ENCODE results near the gene ERC2. TPM values are rescaled to one million over a fixed set of nuclear protein-coding genes. Genes with fewer than 3 reads are reported as not detected.

The ERC2 gene
- total RNA-seq, 1 experiment from 2014 or later: 6.3 TPM

DNA sequence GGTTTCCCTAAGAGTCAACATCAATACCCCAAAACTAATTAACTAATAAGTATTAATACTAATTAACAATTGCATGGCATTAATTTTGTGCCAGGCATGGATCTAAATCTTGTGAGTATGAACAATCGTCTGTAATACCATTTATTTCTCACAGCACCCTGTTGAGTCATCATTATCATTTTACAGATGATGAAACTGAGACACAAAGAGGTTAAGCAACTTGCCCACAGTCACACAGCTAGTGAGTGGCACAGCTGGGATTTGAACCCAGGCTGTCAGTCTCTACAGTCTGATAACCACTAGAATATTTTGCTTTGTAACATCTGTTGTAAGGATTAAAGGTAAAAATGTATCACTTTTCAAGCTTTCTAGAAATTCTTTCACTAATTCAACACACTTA lies 557.7 kb downstream of the ERC2 start:
- peaks cover 2% of the 10 kb centered on the region; the same call in 1 of the 2 replicates for H3K4me1 ChIP-seq
- H3K36me3 ChIP-seq: no peaks in the 10 kb centered on the region
- DNase-seq: peak in 1 of 2 experiments; percentile 34
- H3K27me3 ChIP-seq: no peaks in the 10 kb centered on the region
- no peak overlapping the region for H3K27ac ChIP-seq
- no peaks in the 10 kb centered on the region for H3K9me3 ChIP-seq (replicated peaks)
- H3K4me3 ChIP-seq: no peak overlapping the region

GRCh38 chr3:55909373-55909772 lies 558.9 kb downstream of the ERC2 start:
- Histone ChIP-seq H3K4me1 (peaks cover 2% of the 10 kb centered on the region; the same call in 1 of the 2 replicates), H3K4me3 (no peak overlapping the region), H3K27ac (no peak overlapping the region), H3K36me3 (no peaks in the 10 kb centered on the region), H3K27me3 (no peaks in the 10 kb centered on the region), H3K9me3 (replicated peaks) (no peaks in the 10 kb centered on the region)
- no peak for DNase-seq

GRCh38 chr3:55907616-55908015 lies 560.7 kb downstream of the ERC2 start:
- Histone ChIP-seq H3K4me3 (no peak overlapping the region), H3K36me3 (no peaks in the 10 kb centered on the region), H3K27ac (no peak overlapping the region), H3K9me3 (replicated peaks) (no peaks in the 10 kb centered on the region), H3K27me3 (no peaks in the 10 kb centered on the region), H3K4me1 (peaks cover 2% of the 10 kb centered on the region; the same call in 1 of the 2 replicates)
- no peak for DNase-seq

DNA sequence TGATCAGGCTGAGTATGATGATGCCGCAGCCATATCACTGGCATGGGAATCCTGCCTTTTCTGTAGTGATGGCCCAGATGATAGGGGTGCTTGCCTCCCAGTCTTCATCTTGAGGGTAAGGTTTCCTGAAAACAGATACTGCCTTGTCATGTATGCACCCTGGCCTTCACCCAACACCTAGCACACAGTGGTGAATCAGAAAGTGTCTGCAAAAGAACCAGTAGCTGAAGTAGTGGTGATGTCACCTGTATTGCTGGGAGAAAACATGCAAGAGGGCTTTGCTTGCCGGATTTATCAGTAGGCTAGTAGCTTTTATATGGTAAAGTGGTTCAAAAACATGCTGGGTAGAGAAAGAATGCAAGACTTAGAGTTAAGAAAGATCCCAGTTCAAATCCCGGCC lies 561.4 kb downstream of the ERC2 start:
- H3K27ac ChIP-seq: no peak overlapping the region
- H3K27me3 ChIP-seq: no peaks in the 10 kb centered on the region
- DNase-seq: no peak
- H3K36me3 ChIP-seq: no peaks in the 10 kb centered on the region
- H3K9me3 ChIP-seq (replicated peaks): no peaks in the 10 kb centered on the region
- H3K4me3 ChIP-seq: no peak overlapping the region
- H3K4me1 ChIP-seq: peaks cover 2% of the 10 kb centered on the region; the same call in 1 of the 2 replicates

GRCh38 chr3:55904716-55905115 lies 563.6 kb downstream of the ERC2 start:
- no peak for DNase-seq
- Histone ChIP-seq H3K4me1 (no peaks in the 10 kb centered on the region), H3K36me3 (no peaks in the 10 kb centered on the region), H3K9me3 (replicated peaks) (no peaks in the 10 kb centered on the region), H3K27me3 (no peaks in the 10 kb centered on the region), H3K4me3 (no peak overlapping the region), H3K27ac (no peak overlapping the region)

- no peaks in the 10 kb centered on the region for H3K9me3 ChIP-seq (replicated peaks)
- H3K36me3 ChIP-seq: no peaks in the 10 kb centered on the region
- no peak overlapping the region for H3K4me3 ChIP-seq
- H3K4me1 ChIP-seq: no peaks in the 10 kb centered on the region
- no peak overlapping the region for H3K27ac ChIP-seq
- no peak for DNase-seq
- no peaks in the 10 kb centered on the region for H3K27me3 ChIP-seq
Measured at GRCh38 chr3:55903680-55904079, 564.6 kb downstream of the ERC2 start.

DNA sequence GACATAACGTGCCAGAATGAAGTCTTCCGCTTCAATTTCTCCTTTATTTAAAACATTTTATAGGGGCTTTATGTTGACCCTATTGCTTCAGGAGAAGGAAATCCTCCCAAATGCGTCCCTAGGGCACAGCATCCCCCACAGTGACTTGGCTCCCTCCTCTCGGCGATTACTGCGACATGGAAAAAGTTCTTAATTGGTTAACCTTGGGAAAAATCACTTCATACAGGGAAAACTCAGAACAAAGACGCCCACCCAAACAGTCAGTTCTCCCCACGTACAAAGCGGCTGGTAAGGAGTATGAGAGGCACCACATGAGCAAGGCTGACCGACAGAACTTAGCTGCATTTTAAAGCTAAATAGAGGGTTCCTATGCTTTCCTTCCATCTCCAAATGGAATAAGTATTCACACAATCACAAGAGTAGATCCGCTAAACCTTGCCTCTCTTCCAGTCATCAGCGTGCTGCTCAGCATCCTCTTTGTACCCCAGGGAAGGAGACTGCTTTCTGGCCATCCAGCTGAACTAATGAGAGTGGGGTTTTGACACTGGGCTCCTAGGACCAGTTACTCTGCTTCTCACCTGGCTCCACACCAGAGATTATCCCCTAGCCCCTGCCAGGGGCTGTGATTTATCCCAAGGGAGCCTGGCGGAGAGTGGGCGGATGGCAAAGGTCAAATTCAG lies 565.9 kb downstream of the ERC2 start:
- H3K27me3 ChIP-seq: no peaks in the 10 kb centered on the region
- H3K4me1 ChIP-seq: no peaks in the 10 kb centered on the region; the same call in 1 of the 2 replicates
- no peak for DNase-seq
- no peak overlapping the region for H3K27ac ChIP-seq
- no peak overlapping the region for H3K4me3 ChIP-seq
- H3K36me3 ChIP-seq: no peaks in the 10 kb centered on the region
- no peaks in the 10 kb centered on the region for H3K9me3 ChIP-seq (replicated peaks)

DNA sequence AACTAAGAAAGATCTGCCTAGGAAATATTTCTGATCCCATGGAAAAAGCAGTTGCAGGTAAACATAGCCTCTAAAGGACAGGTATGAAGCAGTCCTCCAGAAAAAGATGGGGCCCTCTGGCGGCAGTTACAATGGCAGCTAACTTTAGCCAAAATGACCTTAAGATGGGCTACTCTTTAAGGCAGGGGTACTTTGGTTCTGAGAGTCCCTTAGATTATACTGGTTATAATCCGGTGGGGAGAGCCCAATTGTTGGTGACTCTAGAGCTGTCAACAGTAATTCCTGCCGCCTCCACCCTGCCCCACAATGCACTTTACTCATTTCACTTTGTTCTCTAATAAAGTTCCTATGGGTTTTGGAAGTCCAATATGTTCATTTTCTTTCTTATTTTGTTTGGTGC lies 568.4 kb downstream of the ERC2 start:
- Histone ChIP-seq H3K4me3 (no peak overlapping the region), H3K27ac (no peak overlapping the region), H3K4me1 (no peaks in the 10 kb centered on the region; the same call in 1 of the 2 replicates), H3K36me3 (no peaks in the 10 kb centered on the region), H3K9me3 (replicated peaks) (no peaks in the 10 kb centered on the region), H3K27me3 (no peaks in the 10 kb centered on the region)
- no peak for DNase-seq

- no peaks in the 10 kb centered on the region for H3K9me3 ChIP-seq (replicated peaks)
- DNase-seq: peak in 1 of 2 experiments; percentile 42
- no peak overlapping the region for H3K27ac ChIP-seq
Measured at GRCh38 chr3:55897573-55898224, 570.6 kb downstream of the ERC2 start.

GRCh38 chr3:55895897-55896566 lies 572.2 kb downstream of the ERC2 start:
- Histone ChIP-seq H3K27me3 (no peaks in the 10 kb centered on the region), H3K27ac (no peak overlapping the region), H3K9me3 (replicated peaks) (no peaks in the 10 kb centered on the region), H3K4me1 (peaks cover 7% of the 10 kb centered on the region), H3K36me3 (no peaks in the 10 kb centered on the region), H3K4me3 (no peak overlapping the region)
- no peak for DNase-seq

More at GRCh38 chr3:55897573-55898224, 570.6 kb downstream of the ERC2 start:
- Histone ChIP-seq H3K36me3 (no peaks in the 10 kb centered on the region), H3K4me3 (no peak overlapping the region), H3K4me1 (no peaks in the 10 kb centered on the region; the same call in 1 of the 2 replicates), H3K27me3 (no peaks in the 10 kb centered on the region)

DNA sequence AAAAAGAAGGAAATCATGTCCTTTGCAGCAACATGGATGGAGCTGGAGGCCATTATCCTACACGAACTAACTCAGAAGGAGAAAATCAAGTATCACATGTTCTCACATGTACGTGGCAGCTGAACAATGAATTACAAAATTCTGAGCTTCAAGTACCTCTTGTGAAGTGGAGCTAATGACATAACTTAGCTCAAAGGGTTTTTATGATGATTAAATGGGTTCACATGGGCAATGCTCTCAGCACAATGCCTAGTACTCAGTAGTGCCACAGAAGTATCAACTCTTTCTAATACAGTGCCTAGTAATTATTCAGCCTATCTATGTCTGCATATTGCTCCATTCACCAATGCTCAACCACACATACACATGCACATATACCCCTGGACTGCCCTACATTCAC lies 573.7 kb downstream of the ERC2 start:
- Histone ChIP-seq H3K4me3 (no peak overlapping the region), H3K27ac (no peak overlapping the region), H3K27me3 (no peaks in the 10 kb centered on the region), H3K36me3 (no peaks in the 10 kb centered on the region), H3K4me1 (peaks cover 12% of the 10 kb centered on the region), H3K9me3 (replicated peaks) (no peaks in the 10 kb centered on the region)
- no peak for DNase-seq

- H3K4me3 ChIP-seq: no peak overlapping the region
- H3K27ac ChIP-seq: no peak overlapping the region
- H3K36me3 ChIP-seq: no peaks in the 10 kb centered on the region
- H3K27me3 ChIP-seq: no peaks in the 10 kb centered on the region
- H3K9me3 ChIP-seq (replicated peaks): peaks cover 2% of the 10 kb centered on the region; the same call in 1 of the 2 replicates
- H3K4me1 ChIP-seq: peaks cover 12% of the 10 kb centered on the region
- no peak for DNase-seq
Measured at GRCh38 chr3:55893045-55893664, 575.1 kb downstream of the ERC2 start.

GRCh38 chr3:55891106-55891505 lies 577.2 kb downstream of the ERC2 start:
- DNase-seq: peak; percentile 37 to 57
- Histone ChIP-seq H3K9me3 (replicated peaks) (peaks cover 2% of the 10 kb centered on the region; the same call in 1 of the 2 replicates), H3K4me1 (peaks cover 20% of the 10 kb centered on the region), H3K27ac (no peak overlapping the region), H3K27me3 (no peaks in the 10 kb centered on the region), H3K36me3 (no peaks in the 10 kb centered on the region), H3K4me3 (no peak overlapping the region)

GRCh38 chr3:55888282-55888885 lies 579.9 kb downstream of the ERC2 start:
- Histone ChIP-seq H3K36me3 (no peaks in the 10 kb centered on the region), H3K27me3 (no peaks in the 10 kb centered on the region), H3K4me1 (peaks cover 32% of the 10 kb centered on the region), H3K4me3 (no peak overlapping the region), H3K9me3 (replicated peaks) (peaks cover 2% of the 10 kb centered on the region; the same call in 1 of the 2 replicates), H3K27ac (no peak overlapping the region)
- DNase-seq: no peak
